GM23338 (cell line): ENCODE results near the gene TFCP2. TPM values are rescaled to one million over a fixed set of nuclear protein-coding genes. Genes with fewer than 3 reads are reported as not detected.

Experiments used
- ATAC-seq: fragments of 200-7000 bp; cut with Tn5 transposase; 3 replicates; pipeline ENCODE4 v1.9.1; 2020
- DNase-seq: peaks from one replicate; pipeline ENCODE4 v3.0.0-alpha.2; 2015; ENCODE audit warnings: low spot score
- H2AFZ ChIP-seq: fragments of 200-600 bp; sonication (generic); 2 replicates; pipeline ENCODE4 v1.8.0; 2016; ENCODE audit warnings: antibody characterized with exemption, mild to moderate bottlenecking, moderate library complexity
- H3F3A ChIP-seq: fragments of 200-600 bp; sonication (generic); replicated peaks from 2 replicates; pipeline ENCODE4 v1.8.0; 2017; ENCODE audit warnings: antibody characterized with exemption, mixed run types, low read depth
- H3K27ac ChIP-seq: fragments of 200-600 bp; sonication (generic); 2 replicates; pipeline ENCODE4 v1.6.1; 2016; ENCODE audit warnings: low read depth
- H3K27me3 ChIP-seq: fragments of 200-600 bp; sonication (generic); 2 replicates; pipeline ENCODE4 v1.8.0; 2016; ENCODE audit warnings: mild to moderate bottlenecking, mixed run types, moderate library complexity; ENCODE audit not compliant: insufficient read depth
- H3K36me3 ChIP-seq: fragments of 200-600 bp; sonication (generic); 2 replicates; pipeline ENCODE4 v1.8.0; 2016; ENCODE audit warnings: mild to moderate bottlenecking; ENCODE audit not compliant: insufficient read depth
- H3K4me1 ChIP-seq: fragments of 200-600 bp; sonication (generic); 2 replicates; pipeline ENCODE4 v1.8.0; 2016; ENCODE audit warnings: mild to moderate bottlenecking, moderate library complexity; ENCODE audit not compliant: insufficient read depth
- H3K4me2 ChIP-seq: fragments of 200-600 bp; sonication (generic); 2 replicates; pipeline ENCODE4 v1.7.1; 2017; ENCODE audit warnings: mixed run types
- H3K4me3 ChIP-seq: fragments of 200-600 bp; sonication (generic); 2 replicates; pipeline ENCODE4 v1.6.1; 2016; ENCODE audit warnings: mixed run types
- H3K79me2 ChIP-seq: fragments of 200-600 bp; sonication (generic); replicated peaks from 2 replicates; pipeline ENCODE4 v1.8.0; 2017; ENCODE audit warnings: mild to moderate bottlenecking; ENCODE audit not compliant: insufficient read depth
- H3K9me2 ChIP-seq: fragments of 200-600 bp; sonication (generic); 2 replicates; pipeline ENCODE4 v1.8.0; 2017; ENCODE audit not compliant: insufficient read depth
- H4K20me1 ChIP-seq: fragments of 200-600 bp; sonication (generic); replicated peaks from 2 replicates; pipeline ENCODE4 v1.8.0; 2017; ENCODE audit warnings: mild to moderate bottlenecking; ENCODE audit not compliant: insufficient read depth
- H3K27ac Mint-ChIP-seq: 2 replicates; pipeline ENCODE4 v1.8.0; 2020; ENCODE audit warnings: inconsistent platforms, mild to moderate bottlenecking, moderate library complexity, mixed read lengths
- H3K27me3 Mint-ChIP-seq: 3 replicates; pipeline ENCODE4 v1.8.0; 2022; ENCODE audit warnings: low read depth, mild to moderate bottlenecking, moderate library complexity, mixed read lengths, inconsistent platforms; ENCODE audit not compliant: insufficient read depth, poor library complexity
- H3K36me3 Mint-ChIP-seq: 3 replicates; pipeline ENCODE4 v1.8.0; 2021; ENCODE audit warnings: low read depth, mild to moderate bottlenecking, inconsistent platforms, moderate library complexity, mixed read lengths
- H3K4me1 Mint-ChIP-seq: 3 replicates; pipeline ENCODE4 v1.8.0; 2020; ENCODE audit warnings: mild to moderate bottlenecking, inconsistent platforms, mixed read lengths
- H3K4me3 Mint-ChIP-seq: 3 replicates; pipeline ENCODE4 v1.8.0; 2021; ENCODE audit warnings: moderate library complexity, mild to moderate bottlenecking, inconsistent platforms, mixed read lengths
- H3K9me3 Mint-ChIP-seq: 3 replicates; pipeline ENCODE4 v1.8.0; 2020; ENCODE audit warnings: moderate library complexity, mild to moderate bottlenecking, inconsistent platforms, mixed read lengths
- CREB1 ChIP-seq: fragments of 250-450 bp; sonication (Bioruptor Pico); IDR thresholded peaks from 2 replicates; pipeline ENCODE4 v1.5.0; 2020; ENCODE audit warnings: low read depth, mild to moderate bottlenecking, moderate library complexity
- JUNB ChIP-seq: IDR thresholded peaks from one replicate; pipeline ENCODE4 v1.6.1; 2016; ENCODE audit warnings: antibody characterized with exemption; ENCODE audit not compliant: unreplicated experiment
- POLR2AphosphoS5 ChIP-seq: IDR thresholded peaks from 2 replicates; pipeline ENCODE4 v1.6.1; 2016; ENCODE audit warnings: antibody characterized with exemption, low read depth
- ZNF114 ChIP-seq: fragments of 250-450 bp; sonication (Bioruptor Pico); IDR thresholded peaks from 2 replicates; pipeline ENCODE4 v1.5.0; 2020; ENCODE audit warnings: mild to moderate bottlenecking, moderate library complexity
- ZNF331 ChIP-seq: fragments of 250-450 bp; sonication (Bioruptor Pico); IDR thresholded peaks from 2 replicates; pipeline ENCODE4 v1.5.0; 2020; ENCODE audit warnings: low read depth, mild to moderate bottlenecking, moderate library complexity
- polyA plus RNA-seq: library from polyadenylated mRNA; unstranded; fragments of >200 nt; fragmentation: Nextera tagmentation; extraction: Ambion mirVana; gene quantifications from 2 replicates; pipeline ENCODE4 v1.2.1, GENCODE V29; 2016
- total RNA-seq: library from RNA; depleted of rRNA; stranded (reverse); fragments of >200 nt; shearing (Covaris generic); gene quantifications from 2 replicates; pipeline ENCODE4 v1.2.3, GENCODE V29; 2014
- TF ChIP-seq, protein P1 (sequence below), 2 experiments: fragments of 200-600 bp in 1 of 2; sonication (generic) in 1 of 2; conservative IDR thresholded peaks; 2 replicates each; pipeline versions ENCODE4 v1.5.1 to v1.6.1; 2016 to 2017; ENCODE audit warnings: antibody characterized with exemption in 2 of 2, low read depth in 2 of 2, mild to moderate bottlenecking in 2 of 2, moderate library complexity in 1 of 2
- TF ChIP-seq, protein P2 (sequence below): IDR thresholded peaks from one replicate; pipeline ENCODE4 v1.6.1; 2018; ENCODE audit warnings: antibody characterized with exemption; ENCODE audit not compliant: unreplicated experiment

The TFCP2 gene
- total and polyA plus RNA-seq, 2 experiments from 2014 or later, result 15.2 to 30.5 TPM

DNA sequence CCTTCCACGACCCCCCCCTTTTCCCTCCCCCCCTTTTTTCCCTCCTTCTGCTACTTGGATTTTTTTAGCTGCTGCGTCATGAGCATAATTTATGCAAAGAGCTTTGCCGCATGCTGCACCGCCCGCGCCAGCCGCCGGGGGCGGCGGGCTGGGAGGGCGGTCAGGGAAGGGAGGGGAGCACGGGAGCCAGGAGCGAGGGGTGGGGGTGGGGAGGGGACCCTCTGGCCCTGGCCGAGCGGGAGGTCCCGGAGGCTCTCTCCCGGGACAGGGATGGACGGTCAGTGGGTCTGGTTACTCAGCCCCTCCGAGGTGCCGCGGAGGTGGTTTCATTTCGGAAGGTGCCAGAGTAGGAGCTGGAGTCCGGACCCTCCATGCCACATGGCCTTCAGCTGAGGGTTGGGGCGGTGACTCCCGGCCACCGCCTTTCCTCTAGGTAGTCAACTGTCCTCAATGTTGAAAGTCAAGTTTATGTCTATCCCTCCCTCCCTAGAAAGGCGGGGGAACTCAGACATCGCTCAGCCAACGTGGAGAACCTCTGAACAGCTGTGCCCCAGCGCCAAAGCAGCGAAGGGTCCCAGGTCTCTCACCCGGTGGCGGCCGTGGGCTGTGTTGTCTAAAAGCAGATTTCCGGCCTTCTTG is 45.2 kb upstream of the TFCP2 start, which contains the start of gene POU6F1:
POU6F1 (minus strand) TSS at position 95 of the 639 bp plus-strand sequence. CDS start 11,226 bp downstream, outside the sequence.
- Histone ChIP-seq H3K4me1 (peaks cover 22% of the 10 kb centered on the region), H3K4me3 (peak within 1 kb of the TSS; percentile 63), H3K36me3 (no peaks in the 10 kb centered on the region), H3K9me2 (no peaks in the 10 kb centered on the region), H3K4me2 (peak within 1 kb of the TSS; percentile 86), H4K20me1 (no peaks in the 10 kb centered on the region), H3F3A (peaks cover 18% of the 10 kb centered on the region; the same call in 1 of the 2 replicates), H3K27me3 (no peaks in the 10 kb centered on the region), H3K27ac (peak within 1 kb of the TSS; percentile 95), H3K79me2 (peaks cover 16% of the 10 kb centered on the region; the same call in 1 of the 2 replicates), H2AFZ (peak within 1 kb of the TSS; percentile 80)
- DNase-seq, result peak; percentile 93
- Mint-ChIP-seq H3K4me3 (peak within 1 kb of the TSS; percentile 75), H3K9me3 (no peaks in the 10 kb centered on the region), H3K4me1 (peaks cover 17% of the 10 kb centered on the region), H3K36me3 (no peaks in the 10 kb centered on the region), H3K27ac (peak within 1 kb of the TSS; percentile 92), H3K27me3 (peaks cover 2% of the 10 kb centered on the region)
- no peak for TF ChIP-seq ZNF114 (CRISPR knock-in tag)
- TF ChIP-seq ZNF331 (CRISPR knock-in tag), result no peak
- TF ChIP-seq, protein P1, sequence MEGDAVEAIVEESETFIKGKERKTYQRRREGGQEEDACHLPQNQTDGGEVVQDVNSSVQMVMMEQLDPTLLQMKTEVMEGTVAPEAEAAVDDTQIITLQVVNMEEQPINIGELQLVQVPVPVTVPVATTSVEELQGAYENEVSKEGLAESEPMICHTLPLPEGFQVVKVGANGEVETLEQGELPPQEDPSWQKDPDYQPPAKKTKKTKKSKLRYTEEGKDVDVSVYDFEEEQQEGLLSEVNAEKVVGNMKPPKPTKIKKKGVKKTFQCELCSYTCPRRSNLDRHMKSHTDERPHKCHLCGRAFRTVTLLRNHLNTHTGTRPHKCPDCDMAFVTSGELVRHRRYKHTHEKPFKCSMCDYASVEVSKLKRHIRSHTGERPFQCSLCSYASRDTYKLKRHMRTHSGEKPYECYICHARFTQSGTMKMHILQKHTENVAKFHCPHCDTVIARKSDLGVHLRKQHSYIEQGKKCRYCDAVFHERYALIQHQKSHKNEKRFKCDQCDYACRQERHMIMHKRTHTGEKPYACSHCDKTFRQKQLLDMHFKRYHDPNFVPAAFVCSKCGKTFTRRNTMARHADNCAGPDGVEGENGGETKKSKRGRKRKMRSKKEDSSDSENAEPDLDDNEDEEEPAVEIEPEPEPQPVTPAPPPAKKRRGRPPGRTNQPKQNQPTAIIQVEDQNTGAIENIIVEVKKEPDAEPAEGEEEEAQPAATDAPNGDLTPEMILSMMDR (conservative IDR thresholded peaks at IDR 0.05; ENCODE audit: low read depth in 2 of 2), result peak; percentile 11 to 46; a peak in 3 of 4 replicates
- peak; percentile 60 for TF ChIP-seq CREB1 (CRISPR knock-in tag)
- no peak for TF ChIP-seq JUNB
- TF ChIP-seq, protein P2, sequence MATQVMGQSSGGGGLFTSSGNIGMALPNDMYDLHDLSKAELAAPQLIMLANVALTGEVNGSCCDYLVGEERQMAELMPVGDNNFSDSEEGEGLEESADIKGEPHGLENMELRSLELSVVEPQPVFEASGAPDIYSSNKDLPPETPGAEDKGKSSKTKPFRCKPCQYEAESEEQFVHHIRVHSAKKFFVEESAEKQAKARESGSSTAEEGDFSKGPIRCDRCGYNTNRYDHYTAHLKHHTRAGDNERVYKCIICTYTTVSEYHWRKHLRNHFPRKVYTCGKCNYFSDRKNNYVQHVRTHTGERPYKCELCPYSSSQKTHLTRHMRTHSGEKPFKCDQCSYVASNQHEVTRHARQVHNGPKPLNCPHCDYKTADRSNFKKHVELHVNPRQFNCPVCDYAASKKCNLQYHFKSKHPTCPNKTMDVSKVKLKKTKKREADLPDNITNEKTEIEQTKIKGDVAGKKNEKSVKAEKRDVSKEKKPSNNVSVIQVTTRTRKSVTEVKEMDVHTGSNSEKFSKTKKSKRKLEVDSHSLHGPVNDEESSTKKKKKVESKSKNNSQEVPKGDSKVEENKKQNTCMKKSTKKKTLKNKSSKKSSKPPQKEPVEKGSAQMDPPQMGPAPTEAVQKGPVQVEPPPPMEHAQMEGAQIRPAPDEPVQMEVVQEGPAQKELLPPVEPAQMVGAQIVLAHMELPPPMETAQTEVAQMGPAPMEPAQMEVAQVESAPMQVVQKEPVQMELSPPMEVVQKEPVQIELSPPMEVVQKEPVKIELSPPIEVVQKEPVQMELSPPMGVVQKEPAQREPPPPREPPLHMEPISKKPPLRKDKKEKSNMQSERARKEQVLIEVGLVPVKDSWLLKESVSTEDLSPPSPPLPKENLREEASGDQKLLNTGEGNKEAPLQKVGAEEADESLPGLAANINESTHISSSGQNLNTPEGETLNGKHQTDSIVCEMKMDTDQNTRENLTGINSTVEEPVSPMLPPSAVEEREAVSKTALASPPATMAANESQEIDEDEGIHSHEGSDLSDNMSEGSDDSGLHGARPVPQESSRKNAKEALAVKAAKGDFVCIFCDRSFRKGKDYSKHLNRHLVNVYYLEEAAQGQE, result no peak
- TF ChIP-seq POLR2AphosphoS5, result peak; percentile 51
- ATAC-seq, result peak; percentile 79
